NCI-H187 treated with DMSO at 0.1 percent for 48 hours (cell line): ENCODE data around the gene SLC66A2.
"Not testable (repeated sequence)": the region's sequence is repeated elsewhere in the genome, so short reads cannot be mapped to it uniquely, and the experiment has no call there.

ENCODE experiments used
- DNase-seq: peaks from one replicate; lab custom pipeline; 2025; lab: John Stamatoyannopoulos, UW

Gene SLC66A2

DNA sequence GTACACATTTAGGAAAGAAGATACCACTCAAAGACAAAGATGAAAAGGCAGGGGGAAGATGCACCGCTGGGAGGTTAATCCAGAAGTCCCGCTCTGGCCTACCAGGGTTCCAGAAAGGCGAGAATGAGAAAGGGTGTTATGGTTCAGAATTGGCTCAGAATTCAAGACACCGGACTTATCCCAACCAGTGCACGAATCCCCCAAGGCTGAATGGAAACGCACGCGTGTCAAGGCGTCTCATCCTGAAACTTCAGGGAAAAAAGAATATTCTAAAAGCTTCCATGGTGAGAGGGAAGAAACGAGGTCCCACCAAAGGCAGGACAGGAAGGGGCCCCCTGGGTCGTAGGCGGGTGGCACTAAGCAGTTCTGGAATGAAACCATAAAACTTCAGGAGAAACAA lies 71.9 kb downstream of the SLC66A2 start:
- no peak for DNase-seq

DNA sequence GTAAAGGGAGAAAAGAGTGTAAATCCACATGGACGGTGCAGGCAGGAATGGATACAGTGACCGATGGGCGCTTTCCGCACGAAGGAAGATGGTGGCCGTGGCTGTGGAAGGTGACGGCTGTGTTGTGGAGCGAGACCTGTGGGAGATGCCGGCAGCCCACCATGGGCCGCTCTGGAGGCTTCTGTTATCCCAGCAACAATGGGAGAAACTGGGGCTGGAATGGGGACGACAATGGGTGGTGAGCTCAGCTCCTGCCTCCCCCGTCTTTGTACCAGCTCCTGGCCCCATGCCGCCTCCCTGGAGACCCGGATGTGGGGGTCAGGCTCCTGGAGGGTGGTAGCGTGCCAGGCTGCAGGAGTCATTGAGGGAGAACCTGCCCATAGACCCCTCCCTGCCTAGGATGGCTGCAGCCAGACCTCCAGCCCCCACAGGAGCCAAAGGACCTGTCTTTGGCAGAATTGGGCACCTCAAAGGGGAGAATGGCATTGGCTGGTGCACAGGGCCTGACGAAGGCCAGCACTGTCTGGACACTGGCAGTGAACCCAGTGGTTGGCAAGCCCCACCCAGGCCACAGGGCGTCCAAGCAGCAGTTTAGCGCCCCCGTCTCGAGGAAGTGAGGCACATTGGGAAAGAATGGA lies 72.6 kb downstream of the SLC66A2 start:
- DNase-seq = no peak

DNA sequence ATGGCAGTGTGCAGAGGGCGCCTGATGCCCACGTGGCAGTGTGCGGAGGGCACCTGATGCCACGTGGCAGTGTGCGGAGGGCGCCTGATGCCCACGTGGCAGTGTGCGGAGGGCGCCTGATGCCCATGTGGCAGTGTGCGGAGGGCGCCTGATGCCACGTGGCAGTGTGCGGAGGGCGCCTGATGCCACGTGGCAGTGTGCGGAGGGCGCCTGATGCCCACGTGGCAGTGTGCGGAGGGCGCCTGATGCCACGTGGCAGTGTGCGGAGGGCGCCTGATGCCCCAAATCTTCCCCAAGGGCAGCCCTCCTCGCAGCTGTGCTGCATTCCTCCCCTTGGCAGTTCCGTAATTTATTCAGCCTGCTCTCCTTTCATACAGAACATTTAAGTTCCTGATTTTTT lies 73.2 kb downstream of the SLC66A2 start:
- not testable (repeated sequence) for DNase-seq

- no peak for DNase-seq
Measured at GRCh38 chr18:79877163-79878091, 74.0 kb downstream of the SLC66A2 start.

GRCh38 chr18:79876497-79876896 lies 75.0 kb downstream of the SLC66A2 start:
- no peak for DNase-seq

GRCh38 chr18:79875931-79876461 lies 75.5 kb downstream of the SLC66A2 start:
- DNase-seq = no peak

- DNase-seq = no peak
Measured at GRCh38 chr18:79875531-79875919, 75.9 kb downstream of the SLC66A2 start.

- DNase-seq = no peak
Measured at GRCh38 chr18:79874553-79875530, 76.6 kb downstream of the SLC66A2 start.

GRCh38 chr18:79873449-79874110 lies 77.9 kb downstream of the SLC66A2 start:
- no peak for DNase-seq

DNA sequence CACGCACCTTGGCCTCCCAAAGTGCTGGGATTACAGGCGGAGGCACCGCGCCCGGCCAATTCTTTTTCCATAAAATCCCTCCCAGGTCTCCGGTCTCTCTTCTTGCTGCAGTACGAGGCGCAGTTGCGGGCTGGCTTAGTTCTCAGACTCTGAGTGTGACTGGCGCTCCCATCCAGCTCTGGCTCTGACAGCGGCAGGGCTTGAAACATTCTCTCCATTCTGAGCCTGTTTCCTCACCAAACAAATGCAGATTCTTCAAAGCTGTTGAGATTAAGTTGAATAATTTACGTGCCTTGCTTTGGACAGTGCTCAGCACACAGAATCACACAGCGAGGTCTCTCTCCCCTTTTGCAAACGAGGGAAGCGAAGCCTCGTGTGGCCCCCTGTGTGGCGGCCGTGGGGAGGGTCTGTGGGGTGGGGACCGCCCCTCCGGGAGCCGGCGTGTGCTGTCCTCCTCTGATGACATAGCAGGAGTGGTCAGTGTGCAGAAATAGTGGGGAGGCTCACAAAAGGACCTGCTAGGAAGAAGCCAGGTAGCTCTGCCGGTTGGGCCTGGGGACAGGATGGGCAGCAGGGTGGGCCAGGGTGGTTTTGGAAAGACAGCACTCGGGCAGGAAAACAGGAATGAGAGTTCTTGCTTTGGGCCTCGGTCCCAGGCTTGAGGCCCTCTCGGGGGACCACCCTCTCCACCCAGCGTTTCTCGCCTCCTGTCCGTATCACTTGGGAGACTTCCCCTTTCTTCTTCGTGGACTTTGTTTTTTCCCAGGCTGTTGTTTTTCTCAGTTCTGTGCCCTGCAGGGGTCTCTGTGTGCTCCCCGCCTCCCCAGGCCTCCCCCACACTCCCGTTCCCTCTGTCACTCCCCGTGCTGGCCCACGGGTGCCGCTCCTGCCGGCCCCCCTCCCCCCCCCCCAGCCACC lies 78.7 kb downstream of the SLC66A2 start:
- no peak for DNase-seq

DNA sequence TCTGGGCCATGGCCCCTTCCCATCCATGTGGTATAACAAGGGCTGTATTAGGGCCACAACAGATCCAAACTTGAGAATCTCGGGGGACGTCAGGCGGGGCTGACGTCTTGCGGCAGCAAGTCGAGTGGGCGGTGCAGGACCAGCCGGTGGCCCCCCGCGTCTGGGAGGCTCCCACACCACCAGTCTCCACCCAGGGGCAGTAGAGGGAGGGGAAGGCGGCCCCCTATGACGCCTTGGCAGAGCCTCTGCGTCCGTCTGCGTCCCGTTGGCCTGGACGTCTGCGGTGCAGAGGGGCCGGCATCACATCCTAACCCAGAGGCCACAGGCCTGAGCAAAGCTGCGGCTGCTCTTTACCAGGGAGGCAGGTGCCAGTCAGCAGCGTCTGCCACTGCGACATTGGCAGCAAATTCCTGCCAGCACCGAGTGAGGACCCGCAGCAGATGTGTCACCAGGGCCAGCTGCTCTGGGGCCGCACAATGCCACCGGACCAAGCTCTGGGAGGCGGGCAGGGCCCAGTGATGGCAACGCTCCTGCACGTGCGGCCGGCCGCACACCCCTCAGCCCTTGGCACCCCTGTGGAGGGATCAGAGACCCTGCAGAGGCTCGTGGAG lies 79.9 kb downstream of the SLC66A2 start:
- no peak for DNase-seq

GRCh38 chr18:79871026-79871390 lies 80.4 kb downstream of the SLC66A2 start:
- DNase-seq = no peak

DNA sequence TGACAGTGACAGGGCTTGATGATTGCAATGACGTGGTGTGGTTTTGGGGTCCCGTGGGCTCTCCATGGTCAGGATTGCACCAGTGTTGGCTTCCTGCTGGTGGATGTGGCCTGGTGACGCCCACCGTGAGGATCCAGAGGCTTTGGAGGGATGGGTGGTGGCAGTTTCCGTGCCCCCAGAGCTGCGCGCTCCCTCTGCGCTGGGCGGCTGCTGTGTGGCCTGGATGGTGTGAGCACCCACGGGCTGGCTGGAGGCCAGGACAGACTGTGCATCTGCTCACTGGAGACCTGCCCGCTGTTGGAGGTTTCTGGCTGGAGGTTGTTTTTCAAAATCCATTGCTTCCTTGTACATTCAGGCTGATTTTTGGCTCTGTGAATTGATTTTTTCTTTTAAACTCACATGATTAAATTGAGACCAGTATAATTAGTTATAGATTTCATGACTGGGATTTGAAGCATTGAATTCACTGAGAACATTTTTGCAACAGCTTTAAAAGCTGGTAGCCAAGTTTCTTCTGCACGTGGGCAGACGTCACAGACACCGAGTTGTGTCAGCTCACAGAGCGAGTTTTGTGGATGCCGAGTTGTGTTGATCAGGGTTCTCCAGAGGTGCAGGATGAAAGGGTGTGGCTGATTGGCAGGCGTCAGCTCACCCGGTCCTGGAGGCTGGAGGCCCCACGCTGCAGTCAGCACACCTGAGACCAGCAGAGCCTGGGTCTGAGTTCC lies 81.0 kb downstream of the SLC66A2 start:
- DNase-seq = no peak

GRCh38 chr18:79869591-79870300 lies 81.7 kb downstream of the SLC66A2 start:
- no peak for DNase-seq

DNA sequence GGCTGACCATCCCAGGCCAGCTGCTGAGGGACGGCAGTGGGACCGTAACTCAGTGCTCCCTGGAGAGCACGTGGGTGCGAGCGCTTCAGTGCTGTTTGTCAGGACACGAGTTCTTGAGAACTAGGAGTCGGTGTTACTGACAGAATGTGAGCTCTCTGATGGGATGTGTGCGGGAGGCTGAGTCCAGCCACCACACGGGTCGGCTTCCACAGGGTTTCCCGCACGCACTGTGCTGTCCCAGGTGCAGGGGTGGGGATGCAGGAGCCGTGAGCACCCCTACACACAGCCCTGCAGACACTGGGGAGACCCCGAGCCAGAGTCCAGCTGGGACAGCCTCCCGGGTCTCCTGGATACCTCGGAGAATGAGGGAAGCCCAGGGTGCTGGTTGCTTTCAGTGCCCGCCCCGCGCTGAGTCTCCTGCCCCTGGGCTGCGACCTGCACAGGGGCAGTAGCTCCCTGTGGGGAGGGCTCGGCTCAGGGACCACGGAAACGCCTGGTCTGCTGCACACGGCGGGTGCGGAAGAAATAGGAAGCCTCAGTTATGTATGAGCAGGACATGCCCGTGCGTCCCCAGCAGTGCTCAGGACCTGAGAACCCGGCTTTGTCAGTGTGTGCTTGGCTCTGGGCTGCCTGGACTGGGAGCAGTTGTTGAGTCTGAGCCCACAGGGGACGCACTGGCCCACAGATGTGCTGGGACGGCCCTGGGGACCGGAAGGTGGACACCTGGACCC lies 82.5 kb downstream of the SLC66A2 start:
- no peak for DNase-seq

DNA sequence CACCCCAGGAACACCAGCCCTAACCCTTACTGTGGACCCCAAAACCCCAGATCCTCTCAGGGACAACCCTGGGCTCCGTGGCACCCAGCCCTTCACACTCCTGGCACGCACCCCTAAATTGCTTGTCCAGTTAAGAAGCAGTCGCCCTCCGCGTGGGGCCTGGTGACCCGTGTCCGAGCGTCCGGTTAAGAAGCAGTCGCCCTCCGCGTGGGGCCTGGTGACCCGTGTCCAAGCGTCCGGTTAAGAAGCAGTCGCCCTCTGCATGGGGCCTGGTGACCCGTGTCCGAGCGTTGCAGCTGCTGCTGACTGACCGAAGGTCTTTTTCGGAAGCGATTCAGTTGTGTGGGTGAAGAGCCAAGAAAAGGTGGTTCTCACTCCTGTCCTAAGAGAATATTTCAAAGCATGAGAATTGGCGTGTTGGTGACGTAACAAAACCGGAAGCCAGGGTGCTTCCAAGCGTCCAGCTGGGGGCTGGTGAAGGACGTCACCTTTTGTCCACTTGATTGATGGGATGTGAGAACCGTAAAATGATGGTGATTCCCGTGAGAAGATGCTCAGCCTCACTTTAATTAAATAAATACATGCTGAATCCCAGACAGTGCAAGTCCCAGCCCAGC lies 83.2 kb downstream of the SLC66A2 start:
- no peak for DNase-seq

GRCh38 chr18:79867666-79868065 lies 83.8 kb downstream of the SLC66A2 start:
- DNase-seq = no peak
